ENCODE results near the gene GRK5. TPM values are rescaled to one million over a fixed set of nuclear protein-coding genes. Genes with fewer than 3 reads are reported as not detected.

Gene GRK5
- total RNA-seq, 1 experiment from 2014 or later, result 4.8 TPM

- BruUV-seq (replicated peaks), result no TSS peak
- peaks cover 18% of the 10 kb centered on the region for H3K4me1 ChIP-seq (replicated peaks; ENCODE audit: insufficient read depth)
- intact Hi-C loops (cut with micrococcal nuclease; ENCODE audit: unreplicated experiment), result no loop called here
- H4K20me1 ChIP-seq (ENCODE audit: insufficient read depth), result no peaks in the 10 kb centered on the region
- H3K27ac ChIP-seq, result no peak overlapping the region
- H2AFZ ChIP-seq, result no peak overlapping the region
- ChIA-PET POLR2A (ENCODE audit: unreplicated experiment) (no interaction called here), CTCF (interaction anchor here (0.7 kb wide), 1 partner anchor 248 kb away, joined by 3 read pairs; no protein-coding TSS in a partner anchor)
- no peaks in the 10 kb centered on the region for H3K36me3 ChIP-seq (ENCODE audit: low read depth)
- DNase-seq, result no peak
- no peak overlapping the region for H3K4me2 ChIP-seq
- no peaks in the 10 kb centered on the region for H3K79me2 ChIP-seq (ENCODE audit: low read depth)
- no peaks in the 10 kb centered on the region for H3K9me3 ChIP-seq (ENCODE audit: insufficient read depth, low read depth)
- TF ChIP-seq EZH2 (IDR thresholded peaks at IDR 0.05; ENCODE audit: low read depth), result no peak
- TF ChIP-seq CTCF (conservative IDR thresholded peaks at IDR 0.05), result no peak
- H3K27me3 ChIP-seq (ENCODE audit: insufficient read depth, low read depth), result no peaks in the 10 kb centered on the region
- no peak overlapping the region for H3K4me3 ChIP-seq
- no peaks in the 10 kb centered on the region for H3K9me2 ChIP-seq (ENCODE audit: insufficient read depth)
- no peaks in the 10 kb centered on the region; the same call in 1 of the 2 replicates for H3F3A ChIP-seq (ENCODE audit: insufficient read depth, low read depth)
Observed at GRCh38 chr10:119211176-119211575, 3.8 kb downstream of the GRK5 start.

DNA sequence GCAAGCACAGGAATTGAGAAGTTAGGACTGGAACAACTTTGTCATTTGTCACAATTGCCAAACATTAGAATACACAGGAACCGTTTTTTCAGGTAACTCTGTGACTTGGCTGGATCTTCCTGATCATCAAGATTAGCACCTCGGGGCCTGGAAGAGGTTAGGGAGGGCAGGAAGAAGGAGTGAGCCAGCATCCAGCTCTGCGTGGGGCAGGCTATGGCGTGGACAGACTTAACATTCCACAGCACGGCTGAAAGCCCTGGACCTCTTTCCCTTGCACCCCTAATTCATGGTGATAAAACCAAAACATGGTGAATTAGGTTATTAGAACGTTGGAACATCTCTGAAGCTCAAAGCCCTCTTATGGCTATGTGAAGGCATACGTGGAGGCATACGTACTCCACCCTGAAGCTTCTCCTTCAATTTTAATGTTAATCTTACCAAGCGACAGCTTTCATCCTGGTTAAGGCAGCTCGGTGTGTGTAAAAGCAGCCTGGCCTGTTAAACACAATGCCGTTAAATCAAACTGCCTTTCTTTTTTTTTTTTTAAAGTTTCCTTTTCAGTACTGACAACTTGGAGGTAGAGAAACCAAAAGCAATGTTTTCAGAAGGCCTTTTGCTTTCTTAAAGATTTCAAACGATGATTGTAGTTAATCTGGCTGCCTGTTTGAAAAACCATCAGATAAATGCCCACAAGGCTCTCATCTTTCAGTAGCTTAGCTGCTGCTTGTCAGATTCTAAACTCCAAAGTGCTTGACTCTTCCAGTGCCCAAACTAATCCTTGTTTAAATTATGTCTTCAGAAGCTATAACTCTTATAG, 4.5 kb downstream of the GRK5 start:
- TF ChIP-seq EZH2 (IDR thresholded peaks at IDR 0.05; ENCODE audit: low read depth) (no peak), CTCF (conservative IDR thresholded peaks at IDR 0.05) (no peak)
- intact Hi-C loops (cut with micrococcal nuclease; ENCODE audit: unreplicated experiment), result no loop called here
- ChIA-PET CTCF (interaction anchor here (0.6 to 0.7 kb wide), 3 partner anchors 12 to 248 kb away, joined by 3 read pairs; no protein-coding TSS in a partner anchor), POLR2A (ENCODE audit: unreplicated experiment) (no interaction called here)
- no peaks in the 10 kb centered on the region for H3K27me3 ChIP-seq (ENCODE audit: insufficient read depth, low read depth)
- BruUV-seq (replicated peaks), result no TSS peak
- H2AFZ ChIP-seq, result no peak overlapping the region
- peaks cover 15% of the 10 kb centered on the region; the same call in 1 of the 2 replicates for H3K4me1 ChIP-seq (replicated peaks; ENCODE audit: insufficient read depth)
- no peaks in the 10 kb centered on the region for H3K36me3 ChIP-seq (ENCODE audit: low read depth)
- DNase-seq, result no peak
- no peak overlapping the region for H3K4me3 ChIP-seq
- H4K20me1 ChIP-seq (ENCODE audit: insufficient read depth), result no peaks in the 10 kb centered on the region
- no peaks in the 10 kb centered on the region for H3F3A ChIP-seq (ENCODE audit: insufficient read depth, low read depth)
- no peaks in the 10 kb centered on the region for H3K9me2 ChIP-seq (ENCODE audit: insufficient read depth)
- no peaks in the 10 kb centered on the region for H3K79me2 ChIP-seq (ENCODE audit: low read depth)
- no peak overlapping the region for H3K27ac ChIP-seq
- no peak overlapping the region for H3K4me2 ChIP-seq
- H3K9me3 ChIP-seq (ENCODE audit: insufficient read depth, low read depth), result no peaks in the 10 kb centered on the region

DNA sequence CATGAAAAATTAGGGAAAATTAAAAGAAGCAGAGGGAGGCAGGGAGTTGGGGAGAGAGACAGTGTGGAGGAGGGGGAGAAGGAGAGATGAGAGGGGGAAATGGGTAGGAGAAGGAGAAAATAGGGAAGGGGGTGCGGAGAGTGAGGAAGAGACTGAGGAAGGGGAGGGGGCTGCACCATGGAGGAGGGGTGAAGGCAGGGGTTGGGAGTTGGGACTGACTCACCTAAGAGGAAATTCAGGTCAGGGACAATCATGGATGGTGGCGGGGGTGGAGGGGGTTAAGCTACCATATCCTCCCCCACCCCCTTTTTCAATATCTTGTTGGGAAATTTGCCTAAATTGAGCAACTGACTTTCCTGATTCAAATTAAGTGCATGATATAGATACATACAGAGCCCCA, 8.0 kb downstream of the GRK5 start:
- Histone ChIP-seq H3K4me2 (no peak overlapping the region), H3K9me2 (ENCODE audit: insufficient read depth) (no peaks in the 10 kb centered on the region), H3K36me3 (ENCODE audit: low read depth) (no peaks in the 10 kb centered on the region), H3K4me3 (no peak overlapping the region), H3K9me3 (ENCODE audit: insufficient read depth, low read depth) (no peaks in the 10 kb centered on the region), H4K20me1 (ENCODE audit: insufficient read depth) (no peaks in the 10 kb centered on the region), H3K27ac (no peak overlapping the region), H2AFZ (no peak overlapping the region), H3K79me2 (ENCODE audit: low read depth) (no peaks in the 10 kb centered on the region), H3K27me3 (ENCODE audit: insufficient read depth, low read depth) (no peaks in the 10 kb centered on the region), H3K4me1 (replicated peaks; ENCODE audit: insufficient read depth) (no peaks in the 10 kb centered on the region), H3F3A (ENCODE audit: insufficient read depth, low read depth) (no peaks in the 10 kb centered on the region)
- ChIA-PET POLR2A (ENCODE audit: unreplicated experiment) (no interaction called here), CTCF (no interaction called here)
- no peak for TF ChIP-seq EZH2 (IDR thresholded peaks at IDR 0.05; ENCODE audit: low read depth)
- TF ChIP-seq CTCF (conservative IDR thresholded peaks at IDR 0.05), result no peak
- no TSS peak for BruUV-seq (replicated peaks)
- no peak for DNase-seq
- intact Hi-C loops (cut with micrococcal nuclease; ENCODE audit: unreplicated experiment), result no loop called here

All from PC-9 (cell line).